H9 (cell line): Measurements from ENCODE around the gene CORO2B. TPM values are rescaled to one million over a fixed set of nuclear protein-coding genes. Genes with fewer than 3 reads are reported as not detected.

Experiments
- DNase-seq: peaks from one replicate; pipeline ENCODE4 v3.0.0-alpha.2; 2017
- H2AFZ ChIP-seq: one replicate; pipeline ENCODE4 v1.6.1; 2013; ENCODE audit warnings: mild to moderate bottlenecking, low read length, control low read depth, moderate library complexity
- H2AK5ac ChIP-seq: 2 replicates; pipeline ENCODE4 v1.6.1; 2013; ENCODE audit warnings: low read length, control low read depth, mixed read lengths; ENCODE audit not compliant: insufficient read length
- H2BK120ac ChIP-seq: one replicate; pipeline ENCODE4 v1.6.1; 2013; ENCODE audit warnings: low read depth, mild to moderate bottlenecking, low read length, control low read depth, inconsistent platforms; ENCODE audit not compliant: poor library complexity, severe bottlenecking
- H2BK12ac ChIP-seq: 2 replicates; pipeline ENCODE4 v1.6.1; 2013; ENCODE audit warnings: low read length, control low read depth, mixed read lengths, low read depth; ENCODE audit not compliant: insufficient read length
- H2BK15ac ChIP-seq: 2 replicates; pipeline ENCODE4 v1.6.1; 2013; ENCODE audit warnings: low read depth, low read length, control low read depth
- H2BK20ac ChIP-seq: one replicate; pipeline ENCODE4 v1.6.1; 2013; ENCODE audit warnings: low read depth, mild to moderate bottlenecking, low read length, control low read depth, inconsistent platforms; ENCODE audit not compliant: poor library complexity, severe bottlenecking
- H2BK5ac ChIP-seq: 2 replicates; pipeline ENCODE4 v1.6.1; 2013; ENCODE audit warnings: low read length, control low read depth, mixed read lengths; ENCODE audit not compliant: insufficient read length
- H3K14ac ChIP-seq: 2 replicates; pipeline ENCODE4 v1.6.1; 2013; ENCODE audit warnings: low read length, control low read depth; ENCODE audit not compliant: insufficient read depth
- H3K18ac ChIP-seq: 2 replicates; pipeline ENCODE4 v1.6.1; 2013; ENCODE audit warnings: low read depth, mild to moderate bottlenecking, mixed read lengths, low read length, control low read depth; ENCODE audit not compliant: insufficient read length
- H3K23ac ChIP-seq: 2 replicates; pipeline ENCODE4 v1.6.1; 2013; ENCODE audit warnings: low read length, control low read depth, mixed read lengths, low read depth; ENCODE audit not compliant: insufficient read length
- H3K23me2 ChIP-seq: 2 replicates; pipeline ENCODE4 v1.6.1; 2013; ENCODE audit warnings: low read depth, mild to moderate bottlenecking, mixed read lengths, low read length, control low read depth; ENCODE audit not compliant: insufficient read length, poor library complexity, severe bottlenecking
- H3K27ac ChIP-seq: 2 replicates; pipeline ENCODE4 v1.5.1; 2013; ENCODE audit warnings: low read length, control low read depth, mixed read lengths, low read depth; ENCODE audit not compliant: insufficient read length
- H3K27me3 ChIP-seq: 2 replicates; pipeline ENCODE4 v1.6.1; 2013; ENCODE audit warnings: low read length, control low read depth, inconsistent platforms; ENCODE audit not compliant: insufficient read depth
- H3K4ac ChIP-seq: 2 replicates; pipeline ENCODE4 v1.6.1; 2013; ENCODE audit warnings: low read depth, mild to moderate bottlenecking, control low read depth, inconsistent platforms, low read length, moderate library complexity
- H3K4me1 ChIP-seq: 2 replicates; pipeline ENCODE4 v1.6.1; 2013; ENCODE audit warnings: low read length, control low read depth, inconsistent platforms; ENCODE audit not compliant: insufficient read depth
- H3K4me2 ChIP-seq: 2 replicates; pipeline ENCODE4 v1.6.1; 2013; ENCODE audit warnings: low read length, control low read depth, mixed read lengths; ENCODE audit not compliant: insufficient read length, insufficient read depth
- H3K56ac ChIP-seq: 2 replicates; pipeline ENCODE4 v1.6.1; 2013; ENCODE audit warnings: low read depth, mild to moderate bottlenecking, mixed read lengths, low read length, control low read depth; ENCODE audit not compliant: insufficient read length
- H3K79me1 ChIP-seq: 2 replicates; pipeline ENCODE4 v1.6.1; 2013; ENCODE audit warnings: low read depth, mild to moderate bottlenecking, moderate library complexity, low read length, control low read depth, inconsistent platforms; ENCODE audit not compliant: insufficient read depth, poor library complexity, severe bottlenecking
- H3K79me2 ChIP-seq: 2 replicates; pipeline ENCODE4 v1.6.1; 2013; ENCODE audit warnings: low read length, control low read depth, inconsistent platforms; ENCODE audit not compliant: insufficient read depth
- H3K9ac ChIP-seq: 2 replicates; pipeline ENCODE4 v1.6.1; 2013; ENCODE audit warnings: low read length, control low read depth, mixed read lengths; ENCODE audit not compliant: insufficient read length; ENCODE audit errors: extremely low read depth
- H3K9me3 ChIP-seq: one replicate; pipeline ENCODE4 v1.6.1; 2013; ENCODE audit warnings: low read depth, low read length, inconsistent platforms; ENCODE audit not compliant: control insufficient read depth
- H3T11ph ChIP-seq: one replicate; pipeline ENCODE4 v1.6.1; 2013; ENCODE audit warnings: mild to moderate bottlenecking, low read length, control low read depth, inconsistent platforms
- H4K20me1 ChIP-seq: one replicate; pipeline ENCODE4 v1.6.1; 2013; ENCODE audit not compliant: control insufficient read depth, insufficient read length, insufficient read depth
- H4K5ac ChIP-seq: 2 replicates; pipeline ENCODE4 v1.6.1; 2013; ENCODE audit warnings: low read depth, mild to moderate bottlenecking, mixed read lengths, low read length, control low read depth; ENCODE audit not compliant: insufficient read length
- H4K8ac ChIP-seq: replicated peaks from 2 replicates; pipeline ENCODE4 v1.6.1; 2013; ENCODE audit warnings: low read length, control low read depth, mixed read lengths, low read depth; ENCODE audit not compliant: insufficient read length
- H4K91ac ChIP-seq: 2 replicates; pipeline ENCODE4 v1.6.1; 2013; ENCODE audit warnings: low read depth, mild to moderate bottlenecking, moderate library complexity, mixed read lengths, low read length, control low read depth; ENCODE audit not compliant: insufficient read length
- H3K27ac Mint-ChIP-seq, 3 experiments: 2 replicates in 2 of 3; 3 replicates in 1 of 3; pipeline ENCODE4 v1.8.0; 2020 to 2021; ENCODE audit warnings: mixed read lengths in 3 of 3, mild to moderate bottlenecking in 1 of 3, moderate library complexity in 1 of 3
- H3K27me3 Mint-ChIP-seq: 2 replicates; pipeline ENCODE4 v1.8.0; 2021; ENCODE audit warnings: low read depth, mild to moderate bottlenecking, moderate library complexity, mixed read lengths
- H3K36me3 Mint-ChIP-seq, 3 experiments: 2 replicates in 2 of 3; 3 replicates in 1 of 3; pipeline ENCODE4 v1.8.0; 2020 to 2021; ENCODE audit warnings: low read depth in 3 of 3, mixed read lengths in 3 of 3; ENCODE audit not compliant: insufficient read depth in 1 of 3
- H3K4me1 Mint-ChIP-seq, 2 experiments: 2 replicates each; pipeline ENCODE4 v1.8.0; 2020; ENCODE audit warnings: mixed read lengths in 2 of 2
- H3K4me3 Mint-ChIP-seq, 2 experiments: 2 replicates in 1 of 2; 3 replicates in 1 of 2; pipeline ENCODE4 v1.8.0; 2020 to 2021; ENCODE audit warnings: mild to moderate bottlenecking in 2 of 2, mixed read lengths in 2 of 2, moderate library complexity in 1 of 2
- H3K9me3 Mint-ChIP-seq, 2 experiments: 2 replicates in 1 of 2; 3 replicates in 1 of 2; pipeline ENCODE4 v1.8.0; 2020; ENCODE audit warnings: mild to moderate bottlenecking in 2 of 2, mixed read lengths in 2 of 2, moderate library complexity in 1 of 2
- CTCF ChIP-seq: fragments of 200-600 bp; sonication (generic); conservative IDR thresholded peaks from 3 replicates; pipeline ENCODE4 v1.8.0; 2021; ENCODE audit warnings: antibody characterized with exemption, mild to moderate bottlenecking
- WGBS: extraction: QIAGEN DNeasy Blood & Tissue Kit; methylation state at CpG from one replicate; pipeline ENCODE4 v1.1.7; 2013; ENCODE audit warnings: missing lambda C conversion rate, low lambda C conversion rate, mixed read lengths; ENCODE audit not compliant: insufficient read length; ENCODE audit errors: extremely low coverage; 5-methylcytosine and 5-hydroxymethylcytosine counted together
- total RNA-seq: library from RNA; stranded (reverse); gene quantifications from 2 replicates; pipeline ENCODE4 v1.2.1, GENCODE V29; 2021

CORO2B gene
- total RNA-seq, 1 experiment from 2014 or later, result 3.1 TPM

GRCh38 chr15:68641376-68641775, 62.6 kb downstream of the CORO2B start:
- H3K18ac ChIP-seq, result no peak overlapping the region
- H4K5ac ChIP-seq, result no peak overlapping the region
- no peaks in the 10 kb centered on the region for H3K23me2 ChIP-seq
- no peaks in the 10 kb centered on the region for H3K79me1 ChIP-seq
- no peak overlapping the region for H3K27ac ChIP-seq
- no peak for DNase-seq
- WGBS, result no CpG with 5 or more reads among the region's 7 CpGs
- H4K8ac ChIP-seq, result no peak overlapping the region
- no peak overlapping the region for H3K56ac ChIP-seq
- H4K91ac ChIP-seq, result no peak overlapping the region
- H3K4me2 ChIP-seq, result no peak overlapping the region
- no peaks in the 10 kb centered on the region for H3K4me1 ChIP-seq
- H3K27me3 ChIP-seq, result no peaks in the 10 kb centered on the region
- H2BK12ac ChIP-seq, result no peak overlapping the region
- no peak overlapping the region for H2AFZ ChIP-seq
- H3K79me2 ChIP-seq, result no peaks in the 10 kb centered on the region
- no peak overlapping the region for H2BK5ac ChIP-seq
- H3K36me3 Mint-ChIP-seq, result no peaks in the 10 kb centered on the region
- H2AK5ac ChIP-seq, result no peak overlapping the region
- no peak overlapping the region for H3K14ac ChIP-seq
- H3K9me3 Mint-ChIP-seq, result no peaks in the 10 kb centered on the region
- no peak for TF ChIP-seq CTCF
- no peaks in the 10 kb centered on the region for H4K20me1 ChIP-seq
- no peak overlapping the region for H3T11ph ChIP-seq
- H2BK20ac ChIP-seq, result no peak overlapping the region
- H2BK15ac ChIP-seq, result no peak overlapping the region
- H3K27me3 Mint-ChIP-seq, result no peaks in the 10 kb centered on the region
- H3K27ac Mint-ChIP-seq, result peak overlapping the region in 1 of 3 experiments; percentile 71; a peak in 2 of 7 replicates
- H2BK120ac ChIP-seq, result no peak overlapping the region
- H3K4me1 Mint-ChIP-seq, result peaks cover 15 to 31% of the 10 kb centered on the region in 2 experiments
- no peak overlapping the region for H3K4ac ChIP-seq
- no peak overlapping the region for H3K9ac ChIP-seq
- no peaks in the 10 kb centered on the region for H3K9me3 ChIP-seq
- no peak overlapping the region for H3K4me3 Mint-ChIP-seq
- H3K23ac ChIP-seq, result no peak overlapping the region
